Adipose tissue (tissue), 3 donors: Measurements from ENCODE around the gene ABCC10. TPM values are rescaled to one million over a fixed set of nuclear protein-coding genes. Genes with fewer than 3 reads are reported as not detected.
"Not testable (repeated sequence)": the region's sequence is repeated elsewhere in the genome, so short reads cannot be mapped to it uniquely, and the experiment has no call there.

ENCODE experiments used
- H3K27ac ChIP-seq: one replicate; pipeline ENCODE4 v1.5.1; 2013; ENCODE audit warnings: low read depth, low read length
- WGBS, 3 donors: extraction: QIAGEN DNeasy Blood & Tissue Kit; methylation state at CpG; one replicate each; pipeline ENCODE4 v1.1.7; 2013; 5-methylcytosine and 5-hydroxymethylcytosine counted together
- polyA plus RNA-seq, 3 donors: library from polyadenylated mRNA; stranded (reverse); fragments of 200-250 nt; gene quantifications; one replicate each; pipeline ENCODE4 v1.2.3, GENCODE V29; 2013
- donor health status: healthy with polysubstance abuse.
- donor health status: Bipolar disorder and iron deficiency.
- donor health status: healthy.

Gene ABCC10
- polyA plus RNA-seq, 3 donors = 8.2 to 13.7 (median 11.7) TPM

DNA sequence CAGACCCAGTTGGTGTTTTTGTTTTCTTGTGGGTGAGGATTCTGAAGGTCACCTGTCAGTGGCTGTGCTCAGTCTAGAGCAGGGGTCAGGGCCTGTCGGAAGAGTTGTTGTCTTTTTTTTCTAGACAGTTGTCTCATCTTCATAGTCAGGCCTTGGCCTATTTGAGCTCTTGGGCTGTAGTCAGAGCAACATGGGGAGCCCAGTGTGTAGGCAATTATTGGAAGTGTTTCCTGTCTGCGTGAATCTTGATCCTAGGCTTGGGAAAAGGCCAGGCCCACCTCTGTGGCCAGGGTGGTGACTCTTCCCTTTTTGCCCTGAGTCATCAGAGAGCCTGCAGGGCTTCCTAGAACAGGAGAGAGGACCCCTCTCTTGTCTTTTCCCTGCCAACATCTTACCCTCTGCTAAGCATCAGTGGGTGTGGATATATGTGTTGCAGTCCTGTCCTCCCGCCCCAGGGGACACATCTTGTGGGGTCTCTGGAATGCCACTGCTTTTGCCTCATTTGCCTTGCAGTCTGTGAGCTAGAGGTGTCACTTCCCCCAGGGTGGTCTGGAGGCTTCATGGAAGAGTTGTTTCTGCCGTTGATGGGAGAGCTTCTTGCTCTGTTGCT, 61.4 kb downstream of the ABCC10 start:
- WGBS, 3 donors = 66 to 80% (median 77%) methylated on average over 4 of the region's 4 CpGs

DNA sequence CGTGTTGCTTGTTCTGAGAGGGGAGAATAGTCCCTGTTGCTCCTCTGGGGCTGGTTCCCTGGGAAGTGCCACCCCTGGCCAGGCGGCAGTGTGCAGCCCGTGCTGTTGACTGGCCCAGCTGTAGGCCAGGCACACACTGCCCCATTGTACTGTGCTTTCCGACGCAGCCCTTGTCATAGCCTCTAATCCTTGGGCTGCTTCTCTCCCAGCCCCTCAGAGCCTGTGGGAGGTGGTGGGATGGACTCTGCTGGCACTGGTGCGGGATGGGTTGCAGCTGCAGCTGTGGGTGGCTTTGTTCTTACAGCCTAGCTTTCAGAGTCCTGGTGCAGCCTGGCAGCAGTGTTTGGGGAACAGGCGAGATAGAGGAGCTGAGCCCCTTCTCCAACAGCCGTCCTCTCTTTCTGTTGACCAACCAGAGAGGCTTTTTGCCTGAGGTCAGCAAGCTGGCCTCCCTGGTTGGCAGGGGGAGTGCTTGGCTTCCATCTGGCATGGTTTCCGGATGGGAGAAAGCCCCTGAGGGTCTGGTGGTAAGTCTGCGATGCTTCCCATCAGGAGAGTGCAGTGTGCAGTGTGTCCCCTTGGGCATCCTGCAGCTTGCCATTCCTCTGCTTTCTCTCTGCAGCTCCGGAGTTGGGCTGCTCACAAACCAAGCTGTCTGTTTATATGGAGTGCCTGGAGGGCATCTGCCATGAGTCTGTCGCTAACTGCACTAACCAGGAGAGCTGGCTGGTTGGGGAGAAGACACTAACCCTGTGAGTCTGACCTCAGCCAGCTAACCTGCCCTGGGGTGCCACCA, 62.1 kb downstream of the ABCC10 start:
- 76 to 86% (median 82%) methylated on average over 12 of the region's 12 CpGs for WGBS, 3 donors
- H3K27ac ChIP-seq = no peak overlapping the region

More for the DNA sequence above, 61.4 kb downstream of the ABCC10 start:
- H3K27ac ChIP-seq = no peak overlapping the region

DNA sequence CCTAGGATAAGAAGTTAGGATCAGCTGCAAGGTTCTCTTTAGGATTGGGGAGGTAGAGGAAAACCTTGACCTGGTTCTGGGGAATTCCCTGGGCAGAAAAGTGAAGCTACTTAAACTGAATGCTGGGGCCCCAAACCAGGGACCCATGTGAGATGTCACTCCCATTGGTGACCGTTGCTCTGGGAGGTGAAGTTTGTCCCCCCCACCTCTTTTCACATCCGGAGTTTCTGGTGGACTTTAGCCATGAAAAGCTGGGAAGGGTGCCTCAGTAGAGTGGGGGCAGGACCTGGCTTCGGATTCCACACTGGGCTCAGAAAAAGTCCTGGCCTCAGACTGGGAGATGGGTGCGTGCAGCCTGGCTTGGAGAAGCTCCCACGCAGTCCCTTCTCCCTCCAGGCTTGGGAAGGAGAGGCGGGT, 63.2 kb downstream of the ABCC10 start:
- H3K27ac ChIP-seq = no peak overlapping the region
- WGBS, 3 donors = 55 to 74% (median 56%) methylated on average over 6 of the region's 6 CpGs

DNA sequence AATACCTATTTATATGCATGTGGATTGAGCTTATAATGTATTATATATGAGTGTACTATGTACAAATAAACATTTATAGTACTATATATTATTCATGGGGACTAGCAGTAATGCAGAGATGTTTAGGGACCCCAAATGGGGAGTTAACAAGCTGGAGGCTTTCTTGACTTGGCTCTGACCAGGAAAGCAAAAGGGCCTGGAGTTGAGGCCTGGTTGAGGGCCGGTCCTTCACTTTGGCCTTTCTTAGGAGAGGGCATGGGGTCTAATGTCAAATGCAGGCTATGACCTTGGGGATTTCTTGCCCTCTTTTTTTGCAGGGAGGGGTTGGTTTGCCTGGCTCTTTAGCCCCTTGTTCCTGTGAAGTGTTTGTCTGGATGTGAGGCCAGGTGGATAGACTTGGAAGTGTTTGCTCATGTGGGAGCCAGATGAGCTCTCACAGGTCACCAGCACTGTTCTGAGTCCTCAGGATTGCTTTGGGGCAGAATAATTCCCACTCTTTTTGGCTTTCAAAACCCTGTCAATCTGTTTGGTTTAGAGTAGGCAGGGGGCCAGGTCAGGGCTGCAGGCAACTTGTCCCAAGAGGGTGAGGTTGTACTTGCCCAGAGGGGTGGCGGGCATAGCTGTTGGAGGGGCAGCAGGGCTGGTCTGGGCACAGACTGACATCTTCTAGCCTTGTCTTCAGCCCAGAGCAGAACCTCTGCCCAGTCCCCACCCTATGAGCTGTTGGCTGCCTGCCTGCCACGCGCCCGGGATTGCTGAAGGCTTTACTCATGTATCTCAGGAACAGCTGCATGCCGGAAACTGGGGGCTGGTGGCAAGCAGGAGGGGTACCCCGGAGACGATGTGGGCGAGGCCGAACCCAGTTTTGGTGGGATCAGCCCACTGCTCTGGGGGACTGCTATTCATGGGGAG, 64.7 kb downstream of the ABCC10 start:
- 42 to 54% (median 49%) methylated on average over 10 of the region's 10 CpGs for WGBS, 3 donors
- no peak overlapping the region for H3K27ac ChIP-seq

DNA sequence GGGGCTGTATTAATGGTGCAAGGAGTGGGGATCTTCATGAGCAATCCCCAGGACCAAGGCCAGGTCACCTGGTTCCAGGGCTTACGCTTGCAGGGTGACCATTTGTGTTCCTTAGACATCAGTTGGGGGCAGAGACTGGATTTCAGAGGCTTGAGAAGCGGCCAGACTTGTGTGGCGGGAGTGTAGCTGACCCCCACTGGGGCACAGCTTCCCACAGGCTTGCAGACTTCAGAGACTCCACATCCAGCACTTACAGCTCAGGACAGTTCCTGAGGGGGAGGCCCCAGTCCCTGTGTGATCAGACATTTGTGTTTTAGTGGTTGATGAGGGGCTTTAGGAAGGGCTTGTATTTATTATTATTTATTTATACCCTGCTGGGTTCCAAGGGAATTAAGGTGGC, 65.3 kb downstream of the ABCC10 start:
- no peak overlapping the region for H3K27ac ChIP-seq
- 69 to 88% (median 76%) methylated on average over 3 of the region's 3 CpGs for WGBS, 3 donors

DNA sequence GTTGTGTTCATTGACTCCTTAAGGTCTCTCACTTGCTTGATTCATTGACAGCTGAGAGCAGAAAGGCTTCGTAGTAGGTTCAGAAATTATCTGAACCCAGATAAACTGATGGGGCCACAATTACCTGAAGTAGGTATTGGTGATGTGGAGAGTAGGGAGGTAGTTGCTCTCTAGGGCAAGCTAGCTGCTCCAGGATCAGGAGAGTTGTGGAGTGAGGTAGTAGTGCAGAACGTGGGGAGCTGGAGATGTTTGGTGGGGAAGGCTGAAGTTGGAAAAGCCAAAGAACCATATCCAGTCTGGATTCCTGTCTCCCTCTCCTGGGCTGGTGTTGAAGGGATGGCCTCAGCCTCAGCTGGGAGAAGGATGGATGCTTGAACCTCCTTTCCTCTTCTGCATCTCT, 65.9 kb downstream of the ABCC10 start:
- no peak overlapping the region for H3K27ac ChIP-seq
- WGBS, 3 donors = 75 to 88% (median 88%) methylated on average over 2 of the region's 2 CpGs

DNA sequence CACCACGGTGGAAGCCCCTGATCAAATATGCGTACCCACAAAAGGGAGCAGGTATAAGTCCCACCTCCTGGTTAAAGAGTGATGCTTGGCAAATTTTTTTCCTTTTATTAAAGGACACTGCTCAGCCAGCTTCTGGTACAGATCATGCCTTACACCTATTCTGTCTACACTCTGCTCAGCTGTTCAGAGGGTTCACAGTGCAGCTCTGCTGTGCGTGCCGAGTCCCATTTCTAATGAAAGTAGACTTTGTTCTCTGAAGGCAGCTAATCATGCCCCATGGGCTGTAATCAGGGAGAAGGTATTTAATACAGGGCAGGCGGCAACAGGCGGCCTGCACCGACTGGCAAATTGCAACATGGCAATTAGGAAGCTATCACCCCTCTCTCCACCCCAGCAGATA, 66.5 kb downstream of the ABCC10 start:
- no peak overlapping the region for H3K27ac ChIP-seq
- WGBS, 3 donors = 74 to 93% (median 93%) methylated on average over 7 of the region's 7 CpGs

DNA sequence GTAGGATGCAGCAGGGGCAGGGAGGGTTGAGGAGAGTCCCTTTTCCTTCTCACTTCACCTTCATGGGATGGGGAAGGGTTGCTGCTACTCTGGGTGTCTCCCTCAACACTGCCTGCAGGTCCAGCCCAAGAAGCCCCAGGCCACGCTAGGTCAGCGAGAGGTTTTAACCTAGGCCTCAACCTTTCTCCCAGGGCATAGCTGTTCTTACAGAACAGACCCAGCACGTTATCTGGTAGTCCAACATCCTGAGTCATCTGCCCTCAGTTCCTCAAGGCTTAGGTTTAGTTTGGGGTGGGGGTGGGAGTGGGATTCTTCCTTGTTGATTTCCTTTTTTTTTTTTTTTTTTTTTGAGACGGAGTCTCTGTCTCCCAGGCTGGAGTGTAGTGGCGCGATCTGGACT, 67.0 kb downstream of the ABCC10 start:
- H3K27ac ChIP-seq = no peak overlapping the region
- 93 to 96% (median 94%) methylated on average over 6 of the region's 6 CpGs for WGBS, 3 donors

DNA sequence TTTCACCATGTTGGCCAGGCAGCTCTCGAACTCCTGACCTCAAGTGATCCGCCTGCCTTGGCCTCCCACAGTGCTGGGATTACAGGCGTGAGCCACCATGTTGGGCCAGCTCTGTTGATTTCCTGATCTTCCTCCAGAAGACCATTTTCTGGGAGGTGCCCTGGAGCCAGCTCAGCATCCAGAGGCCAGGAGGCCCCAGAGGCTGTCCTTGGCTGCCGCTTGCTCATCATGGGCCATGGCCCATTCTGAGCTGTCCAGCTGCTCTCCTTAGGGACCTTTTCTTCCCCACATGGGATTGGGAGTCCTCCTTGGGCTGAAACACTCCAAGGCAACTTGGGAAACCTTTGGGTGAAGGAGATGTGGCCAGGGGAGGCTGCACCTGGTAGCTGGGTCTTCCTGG, 67.4 kb downstream of the ABCC10 start:
- H3K27ac ChIP-seq = no peak overlapping the region
- 90 to 95% (median 93%) methylated on average over 4 of the region's 4 CpGs for WGBS, 3 donors

DNA sequence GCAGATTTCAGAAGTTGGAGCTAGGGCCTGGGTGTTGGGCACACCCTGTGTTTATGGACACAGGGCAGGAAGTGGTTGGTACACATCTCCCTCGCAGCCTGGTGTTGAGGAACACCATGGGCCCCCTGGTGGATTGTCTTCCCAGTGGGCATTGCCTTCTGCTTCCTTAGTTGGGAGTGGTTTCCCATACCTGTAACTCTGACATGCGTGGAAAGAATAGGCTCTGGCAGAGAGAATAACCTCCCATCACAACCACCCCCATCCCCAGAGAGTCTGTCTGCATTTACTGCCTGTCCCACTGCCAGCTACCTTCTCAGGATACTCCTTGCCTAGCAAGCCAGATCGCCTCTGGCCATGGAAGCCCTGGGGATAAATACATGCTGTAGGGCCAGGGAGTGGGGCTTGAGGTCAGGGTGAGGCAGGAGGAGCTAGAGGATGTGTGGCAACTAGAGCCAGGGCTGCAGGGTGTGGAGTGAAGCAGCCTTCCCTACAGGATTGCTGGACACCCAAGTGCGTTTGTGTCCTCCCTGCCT, 68.1 kb downstream of the ABCC10 start:
- no peak overlapping the region for H3K27ac ChIP-seq

DNA sequence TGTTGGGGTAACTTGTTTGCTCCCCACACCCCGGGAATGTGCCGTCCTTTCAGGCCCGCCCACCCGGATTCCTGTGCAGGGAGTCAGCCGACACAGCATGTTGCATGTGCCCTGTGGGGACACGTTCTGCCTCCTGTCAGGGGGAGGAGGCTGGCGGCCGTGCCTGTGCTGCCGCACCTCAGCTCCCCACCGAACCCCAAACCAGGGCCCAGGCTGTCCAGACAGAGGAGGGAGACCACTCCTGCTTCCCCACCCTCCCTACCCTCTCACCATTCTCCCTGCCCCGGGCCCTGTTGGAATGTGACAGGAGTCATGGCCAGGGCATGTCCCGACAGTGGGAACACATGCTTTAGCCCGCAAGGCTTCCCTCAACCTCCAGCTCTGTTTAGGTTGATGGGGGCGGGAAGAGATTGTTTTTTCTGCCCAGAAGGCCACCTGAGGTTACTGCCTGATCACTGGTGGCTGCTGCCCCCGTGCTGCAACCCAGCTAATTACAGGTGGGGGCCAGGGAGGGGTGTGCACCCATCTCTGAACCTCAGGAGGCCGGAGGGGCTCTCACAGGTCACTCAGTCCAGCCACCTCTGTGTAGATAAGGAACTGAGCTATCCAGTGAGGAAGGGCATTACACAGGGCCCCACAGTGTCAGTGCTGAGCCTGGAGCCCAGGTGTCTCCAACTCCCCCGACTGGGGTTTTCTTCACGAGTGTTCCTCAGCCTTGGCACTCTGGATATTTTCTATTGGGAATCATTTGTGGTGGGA, 69.2 kb downstream of the ABCC10 start:
- 59 to 68% (median 64%) methylated on average over 14 to 18 of the region's 18 CpGs for WGBS, 3 donors

More for the DNA sequence above, 68.1 kb downstream of the ABCC10 start:
- 61 to 85% (median 66%) methylated on average over 4 of the region's 4 CpGs for WGBS, 3 donors

DNA sequence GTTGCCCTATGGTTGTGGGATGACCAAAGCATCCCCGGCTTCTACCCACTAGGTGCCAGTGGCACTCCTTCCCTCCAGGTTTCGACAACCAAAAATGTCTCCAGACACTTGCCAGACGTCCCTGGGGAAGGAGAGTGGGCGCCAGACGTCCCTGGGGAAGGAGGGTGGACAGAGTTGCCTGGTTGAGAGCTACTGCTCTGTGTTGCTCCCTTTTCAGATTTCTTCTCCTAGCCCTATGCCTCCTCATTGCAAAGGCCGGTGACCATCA, 69.7 kb downstream of the ABCC10 start:
- WGBS, 3 donors = 84 to 94% (median 84%) methylated on average over 6 of the region's 6 CpGs
- H3K27ac ChIP-seq = no peak overlapping the region

More for the DNA sequence above, 69.2 kb downstream of the ABCC10 start:
- no peak overlapping the region for H3K27ac ChIP-seq

DNA sequence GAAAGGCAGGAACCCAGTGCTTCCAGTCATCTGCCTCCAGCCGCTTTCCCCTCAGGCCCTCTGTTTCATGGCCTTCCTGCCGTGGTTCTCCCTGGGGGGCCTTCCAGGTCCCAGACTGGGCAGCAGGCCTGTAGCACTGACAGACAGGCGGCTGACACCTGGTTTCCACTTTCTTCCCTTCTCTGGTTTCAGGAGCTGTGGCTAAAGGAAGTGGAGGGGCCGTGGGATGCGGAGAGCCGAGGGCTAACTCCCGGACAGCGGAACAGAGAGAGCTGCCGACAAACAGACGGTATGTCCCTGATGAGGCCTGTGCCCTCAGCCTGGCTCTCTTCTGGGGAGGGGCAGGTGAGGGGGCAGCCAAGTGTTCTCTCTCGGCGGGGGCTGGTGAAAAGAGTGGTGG, 70.3 kb downstream of the ABCC10 start:
- WGBS, 3 donors = 88 to 93% (median 92%) methylated on average over 12 of the region's 12 CpGs
- H3K27ac ChIP-seq = no peak overlapping the region

DNA sequence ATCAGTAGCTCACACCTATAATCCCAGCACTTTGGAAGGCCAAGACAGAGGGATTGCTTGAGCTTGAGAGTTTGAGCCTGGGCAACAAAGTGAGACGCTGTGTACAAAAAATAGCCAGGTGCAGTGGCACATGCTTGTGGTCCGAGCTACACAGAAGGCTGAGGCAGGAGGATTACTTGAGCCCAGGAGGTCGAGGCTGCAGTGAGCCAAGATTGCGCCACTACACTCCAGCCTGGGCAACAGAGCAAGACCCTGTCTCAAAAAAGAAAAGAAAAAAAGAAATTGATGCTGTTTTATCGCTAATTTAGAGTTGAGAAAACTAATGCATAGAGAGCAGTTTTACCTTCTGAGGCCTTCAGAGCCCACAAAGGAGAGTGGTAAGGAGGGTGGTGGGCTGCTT, 71.0 kb downstream of the ABCC10 start:
- 94 to 95% (median 94%) methylated on average over 5 of the region's 5 CpGs for WGBS, 3 donors
- not testable (repeated sequence) for H3K27ac ChIP-seq

DNA sequence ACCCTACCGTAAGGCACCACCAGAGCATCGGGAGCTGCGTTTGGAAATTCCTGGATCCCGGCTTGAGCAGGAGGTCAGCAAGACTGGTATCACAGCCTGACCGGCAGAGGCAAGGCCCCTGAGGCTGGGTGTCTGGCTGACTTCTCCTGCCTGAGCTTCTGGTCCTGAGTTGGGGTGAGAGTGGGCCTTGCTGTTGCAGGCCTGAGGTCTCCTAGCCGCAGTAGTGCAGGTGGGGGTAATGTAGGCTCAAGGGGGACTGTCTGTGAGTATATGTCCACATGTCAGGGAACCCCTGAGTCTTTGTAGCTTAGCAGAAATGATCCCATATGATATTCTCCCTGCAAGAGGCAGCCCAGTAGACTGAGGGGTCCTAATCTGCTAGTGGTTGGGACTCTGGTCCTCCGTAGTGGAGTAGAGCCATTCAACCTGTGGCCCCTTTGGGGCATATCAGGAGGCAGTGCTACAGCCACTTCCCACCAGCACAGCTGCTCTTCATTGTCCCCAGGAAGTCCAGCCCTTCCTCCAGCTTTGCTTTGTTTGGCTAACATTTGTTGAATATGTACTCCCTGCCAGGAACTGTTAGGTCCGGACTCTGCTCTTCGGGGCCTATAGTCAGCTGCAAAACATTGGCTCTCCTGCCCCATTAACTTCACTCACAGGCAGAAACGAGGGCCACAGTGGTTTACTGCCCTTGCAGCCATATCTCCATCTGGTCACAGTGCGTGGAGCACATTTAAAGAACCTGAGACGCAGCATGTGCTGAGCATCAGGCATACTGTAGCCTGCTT, 71.9 kb downstream of the ABCC10 start:
- WGBS, 3 donors = 76 to 91% (median 83%) methylated on average over 12 of the region's 12 CpGs
- H3K27ac ChIP-seq = no peak overlapping the region
